ENCODE measurements around the gene OR1G1.
"Not testable (repeated sequence)": the region's sequence is repeated elsewhere in the genome, so short reads cannot be mapped to it uniquely, and the experiment has no call there.

Gene OR1G1

GRCh38 chr17:3127451-3127850, at the start of gene OR1G1:
Gene OR1G1, minus strand, starts transcription at chr17:3127551. Its CDS starts 0 bp downstream, at chr17:3127551.
- no peak for DNase-seq (ENCODE audit: low read depth in 3 of 3)

- no peak for DNase-seq (ENCODE audit: low read depth in 3 of 3)
Observed at GRCh38 chr17:3167574-3167973, 40.2 kb upstream of the OR1G1 start.

- DNase-seq (ENCODE audit: low read depth in 3 of 3), result no peak
Observed at GRCh38 chr17:3157218-3157617, 29.9 kb upstream of the OR1G1 start.

- not testable (repeated sequence) for DNase-seq (ENCODE audit: low read depth in 3 of 3)
Observed at GRCh38 chr17:3137494-3137893, 10.1 kb upstream of the OR1G1 start.

- no peak for DNase-seq (ENCODE audit: low read depth in 3 of 3)
Observed at GRCh38 chr17:3104322-3104721, 23.0 kb downstream of the OR1G1 start, which contains the start of gene OR1D2. Gene OR1D2, minus strand, starts transcription at chr17:3104422. Its CDS starts 11,426 bp downstream, at chr17:3092996.
